Stimulated activated CD8-positive, alpha-beta memory T cell treated with anti-CD3 and anti-CD28 coated beads, Interleukin-4, amount 100 ng/mL, for 48 hours (primary cell): ENCODE measurements around the gene SYDE1.
A peak's percentile ranks its signal among the peaks of the same experiment; 100 is the strongest.
"Not testable (repeated sequence)": the region's sequence is repeated elsewhere in the genome, so short reads cannot be mapped to it uniquely, and the experiment has no call there.

Source experiments
- DNase-seq: peaks from one replicate; pipeline ENCODE4 v3.0.0-alpha.2; 2020

The SYDE1 gene, protein sequence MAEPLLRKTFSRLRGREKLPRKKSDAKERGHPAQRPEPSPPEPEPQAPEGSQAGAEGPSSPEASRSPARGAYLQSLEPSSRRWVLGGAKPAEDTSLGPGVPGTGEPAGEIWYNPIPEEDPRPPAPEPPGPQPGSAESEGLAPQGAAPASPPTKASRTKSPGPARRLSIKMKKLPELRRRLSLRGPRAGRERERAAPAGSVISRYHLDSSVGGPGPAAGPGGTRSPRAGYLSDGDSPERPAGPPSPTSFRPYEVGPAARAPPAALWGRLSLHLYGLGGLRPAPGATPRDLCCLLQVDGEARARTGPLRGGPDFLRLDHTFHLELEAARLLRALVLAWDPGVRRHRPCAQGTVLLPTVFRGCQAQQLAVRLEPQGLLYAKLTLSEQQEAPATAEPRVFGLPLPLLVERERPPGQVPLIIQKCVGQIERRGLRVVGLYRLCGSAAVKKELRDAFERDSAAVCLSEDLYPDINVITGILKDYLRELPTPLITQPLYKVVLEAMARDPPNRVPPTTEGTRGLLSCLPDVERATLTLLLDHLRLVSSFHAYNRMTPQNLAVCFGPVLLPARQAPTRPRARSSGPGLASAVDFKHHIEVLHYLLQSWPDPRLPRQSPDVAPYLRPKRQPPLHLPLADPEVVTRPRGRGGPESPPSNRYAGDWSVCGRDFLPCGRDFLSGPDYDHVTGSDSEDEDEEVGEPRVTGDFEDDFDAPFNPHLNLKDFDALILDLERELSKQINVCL

DNA sequence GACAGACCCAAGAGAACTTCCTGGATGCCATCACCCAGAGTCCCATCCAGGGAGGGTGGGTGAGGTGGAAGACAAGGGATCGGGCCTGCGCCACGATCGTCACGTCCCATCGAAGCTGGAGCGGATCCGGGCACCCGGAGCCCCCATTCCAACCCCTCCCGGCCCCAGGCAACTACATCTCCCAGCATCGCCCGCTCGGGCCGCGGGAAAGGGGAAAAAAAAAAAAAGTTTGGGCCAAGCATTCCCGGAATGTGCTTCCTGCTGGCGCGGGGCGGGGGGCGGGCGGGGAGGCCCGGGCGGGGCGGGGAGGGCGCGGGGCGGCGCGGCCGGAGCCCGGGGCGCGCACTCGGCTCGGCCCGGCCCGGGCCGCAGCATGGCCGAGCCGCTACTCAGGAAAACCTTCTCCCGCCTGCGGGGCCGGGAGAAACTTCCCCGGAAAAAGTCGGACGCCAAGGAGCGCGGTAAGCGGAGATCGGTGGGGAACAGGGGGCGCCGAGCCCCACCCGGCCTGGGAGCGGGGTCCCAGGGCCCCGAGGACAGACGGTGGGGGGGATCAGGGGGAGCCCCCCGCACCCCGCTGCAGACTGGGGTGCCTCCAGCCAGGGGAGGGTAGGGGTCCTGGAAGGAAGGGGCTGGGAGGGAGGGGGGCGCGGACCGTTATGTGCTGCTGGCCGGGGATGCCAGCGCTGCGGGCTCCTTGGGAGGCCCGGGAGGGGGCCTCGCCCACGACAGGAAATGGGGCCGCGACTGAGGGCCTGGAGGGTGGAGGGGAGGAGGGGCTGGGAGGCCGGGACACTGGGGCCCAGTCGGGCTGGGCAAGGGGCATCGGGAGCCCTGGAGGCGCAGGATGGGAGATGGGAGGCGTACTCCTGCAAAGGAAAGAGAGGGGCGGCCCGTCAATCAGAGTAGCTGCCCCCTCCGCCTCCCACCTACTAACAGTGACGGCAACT lies at the start of gene SYDE1:
TSS of gene SYDE1 (plus strand) at position 341 of the 950 bp plus-strand sequence. CDS start at position 374, 33 bp downstream.
- DNase-seq = peak; percentile 61

DNA sequence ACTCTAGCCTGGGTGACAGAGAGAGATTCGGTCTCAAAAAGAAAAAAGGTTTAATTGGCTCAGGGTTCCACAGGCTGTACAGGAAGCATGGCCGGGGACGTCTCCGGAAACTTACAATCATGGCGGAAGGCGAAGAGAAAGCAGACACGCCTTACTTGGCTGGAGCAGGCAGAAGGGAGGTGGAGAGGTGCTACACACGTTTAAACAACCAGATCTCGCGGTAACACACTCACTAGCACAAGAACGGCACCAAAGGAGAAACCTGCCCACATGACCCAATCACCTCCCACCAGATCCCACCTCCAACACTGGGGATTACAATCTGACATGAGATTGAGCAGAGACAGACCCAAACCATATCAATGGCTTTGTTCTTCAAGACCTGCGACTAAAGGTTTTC lies 45.2 kb upstream of the SYDE1 start:
- DNase-seq = no peak

DNA sequence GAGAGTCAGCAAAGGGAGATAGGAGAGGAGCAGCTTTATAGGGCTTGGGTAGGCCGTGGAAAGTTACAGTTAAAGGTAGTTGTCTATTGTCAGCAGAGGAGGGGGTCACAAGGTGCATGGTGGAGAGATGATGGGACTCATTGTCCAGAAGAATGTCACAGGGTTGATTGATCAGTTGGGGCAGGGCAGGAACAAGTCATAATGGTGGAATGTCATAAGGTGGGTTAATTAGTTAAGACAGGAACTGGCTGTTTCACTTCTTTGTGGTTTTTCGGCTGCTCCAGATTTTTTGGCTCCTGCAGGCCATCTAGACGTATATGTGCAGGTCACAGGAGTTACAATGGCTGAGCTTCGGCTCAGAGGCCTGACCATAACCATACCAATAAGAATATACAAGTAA lies 36.8 kb upstream of the SYDE1 start:
- not testable (repeated sequence) for DNase-seq

DNA sequence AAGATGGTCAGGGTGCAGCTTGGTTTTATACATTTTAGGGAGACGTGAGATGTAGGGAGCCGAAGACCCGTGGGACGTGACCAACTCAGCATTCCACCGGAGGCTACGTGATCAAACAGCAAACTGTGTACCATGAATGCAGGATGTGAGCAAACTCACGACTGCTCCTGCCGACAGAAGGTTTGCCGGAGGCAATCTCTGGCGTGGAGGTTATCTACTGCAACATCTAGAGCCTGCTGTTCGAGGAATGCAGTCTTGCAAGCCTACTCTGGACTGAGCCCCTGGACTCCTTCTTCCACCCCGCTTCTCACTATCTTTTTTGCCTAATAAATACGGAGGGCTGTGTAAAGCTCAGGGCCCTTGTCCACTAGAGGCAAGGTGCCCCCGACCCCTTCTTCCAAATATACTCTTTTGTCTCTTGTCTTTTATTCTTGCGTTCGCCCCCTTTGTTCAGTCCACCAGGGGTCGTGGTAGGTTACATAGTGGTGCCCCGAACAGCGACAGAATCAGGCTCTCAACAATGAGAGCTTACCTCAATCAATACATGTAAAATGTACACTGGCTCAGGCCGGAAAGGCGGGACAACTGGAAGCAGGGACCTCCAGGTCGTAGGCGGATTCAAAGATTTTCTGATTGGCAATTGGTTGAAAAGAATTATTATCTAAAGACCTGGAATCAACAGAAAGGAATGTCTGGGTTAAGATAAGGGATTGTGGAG lies 34.1 kb upstream of the SYDE1 start:
- DNase-seq = no peak

DNA sequence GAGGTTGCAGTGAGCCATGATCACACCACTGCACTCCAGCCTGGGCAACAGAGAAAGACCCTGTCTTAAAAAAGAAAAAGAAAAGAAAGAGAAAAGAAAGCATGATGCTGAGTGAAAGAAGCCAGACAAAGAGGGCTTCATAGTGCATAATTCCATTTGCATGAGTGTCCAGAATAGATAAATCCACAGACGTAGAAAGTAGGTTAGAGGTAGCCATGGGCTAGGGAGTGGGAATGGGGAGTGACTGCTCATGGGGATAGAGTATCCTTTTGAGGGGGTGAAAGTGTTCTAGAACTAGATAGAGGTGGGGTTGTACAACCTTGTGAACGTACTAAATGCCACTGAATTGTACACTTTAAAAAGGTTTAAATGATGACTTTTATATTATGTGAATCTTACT lies 32.8 kb upstream of the SYDE1 start:
- DNase-seq = no peak

DNA sequence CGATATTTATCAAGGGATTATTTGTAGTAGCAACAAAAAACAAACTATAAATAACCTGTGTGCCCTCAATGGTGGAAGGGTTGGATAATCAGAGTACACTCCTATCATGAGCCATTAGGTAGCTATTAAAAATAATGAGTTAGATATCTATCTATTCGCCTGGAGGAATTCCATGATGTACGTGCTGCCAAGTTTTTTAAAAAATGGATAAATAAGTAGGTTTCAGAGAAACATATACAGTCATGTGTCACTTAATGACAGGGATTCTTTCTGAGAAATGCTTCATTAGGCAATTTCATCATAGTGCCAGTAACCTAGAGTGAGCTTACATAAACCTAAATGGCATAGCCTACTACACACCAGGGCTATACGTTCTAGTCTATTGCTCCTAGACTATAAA lies 31.4 kb upstream of the SYDE1 start:
- DNase-seq = no peak

DNA sequence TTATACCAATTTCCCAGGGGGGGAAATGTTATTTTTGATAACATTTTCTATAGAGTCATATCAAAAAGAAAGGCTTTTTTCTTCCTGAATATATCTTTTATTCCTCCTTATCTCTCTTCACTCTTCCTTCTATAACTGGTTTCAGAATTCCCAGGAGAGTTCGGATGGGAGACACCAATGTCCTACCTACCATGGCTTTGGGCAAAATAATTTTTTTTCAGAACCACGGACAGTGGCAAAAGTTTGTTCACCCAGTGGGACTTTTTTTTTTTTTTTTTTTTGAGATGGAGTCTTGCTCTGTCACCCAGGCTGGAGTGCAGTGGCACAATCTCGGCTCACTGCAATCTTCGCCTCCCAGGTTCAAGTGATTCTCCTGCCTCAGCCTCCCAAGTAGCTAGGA lies 27.2 kb upstream of the SYDE1 start:
- not testable (repeated sequence) for DNase-seq

DNA sequence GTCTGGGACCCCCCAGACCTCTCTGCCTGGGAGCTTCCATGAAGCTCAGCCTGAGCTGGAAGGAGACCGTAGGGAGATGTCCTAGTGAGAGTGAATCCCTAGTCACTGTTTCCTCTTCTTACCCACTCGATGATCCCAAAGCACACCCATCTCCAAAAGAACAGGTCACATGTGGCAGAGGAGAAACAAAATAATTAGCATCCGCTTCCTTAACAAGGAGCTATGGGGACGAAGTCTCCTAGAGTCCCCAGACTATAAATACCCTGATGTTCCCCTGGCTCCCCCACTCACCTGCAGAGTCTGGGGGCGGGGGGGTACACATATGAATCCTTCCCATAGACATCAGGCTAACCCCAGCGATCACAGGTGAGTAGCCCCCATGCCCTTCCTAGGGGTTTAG lies 25.3 kb upstream of the SYDE1 start, which contains the start of gene OR1I1:
TSS of gene OR1I1 (plus strand) at position 301 of the 400 bp plus-strand sequence. CDS start 4,855 bp downstream, outside the sequence.
- no peak for DNase-seq

DNA sequence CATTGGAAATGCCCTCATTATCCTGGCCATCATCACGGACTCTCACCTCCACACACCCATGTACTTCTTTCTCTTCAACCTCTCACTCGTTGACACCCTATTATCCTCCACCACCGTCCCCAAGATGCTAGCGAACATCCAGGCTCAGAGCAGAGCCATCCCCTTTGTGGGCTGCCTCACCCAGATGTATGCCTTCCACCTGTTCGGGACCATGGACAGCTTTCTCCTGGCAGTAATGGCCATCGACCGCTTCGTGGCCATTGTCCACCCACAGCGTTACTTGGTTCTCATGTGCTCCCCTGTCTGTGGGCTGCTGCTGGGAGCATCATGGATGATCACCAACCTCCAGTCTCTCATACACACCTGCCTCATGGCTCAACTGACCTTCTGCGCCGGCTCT lies 20.0 kb upstream of the SYDE1 start:
- DNase-seq = no peak

DNA sequence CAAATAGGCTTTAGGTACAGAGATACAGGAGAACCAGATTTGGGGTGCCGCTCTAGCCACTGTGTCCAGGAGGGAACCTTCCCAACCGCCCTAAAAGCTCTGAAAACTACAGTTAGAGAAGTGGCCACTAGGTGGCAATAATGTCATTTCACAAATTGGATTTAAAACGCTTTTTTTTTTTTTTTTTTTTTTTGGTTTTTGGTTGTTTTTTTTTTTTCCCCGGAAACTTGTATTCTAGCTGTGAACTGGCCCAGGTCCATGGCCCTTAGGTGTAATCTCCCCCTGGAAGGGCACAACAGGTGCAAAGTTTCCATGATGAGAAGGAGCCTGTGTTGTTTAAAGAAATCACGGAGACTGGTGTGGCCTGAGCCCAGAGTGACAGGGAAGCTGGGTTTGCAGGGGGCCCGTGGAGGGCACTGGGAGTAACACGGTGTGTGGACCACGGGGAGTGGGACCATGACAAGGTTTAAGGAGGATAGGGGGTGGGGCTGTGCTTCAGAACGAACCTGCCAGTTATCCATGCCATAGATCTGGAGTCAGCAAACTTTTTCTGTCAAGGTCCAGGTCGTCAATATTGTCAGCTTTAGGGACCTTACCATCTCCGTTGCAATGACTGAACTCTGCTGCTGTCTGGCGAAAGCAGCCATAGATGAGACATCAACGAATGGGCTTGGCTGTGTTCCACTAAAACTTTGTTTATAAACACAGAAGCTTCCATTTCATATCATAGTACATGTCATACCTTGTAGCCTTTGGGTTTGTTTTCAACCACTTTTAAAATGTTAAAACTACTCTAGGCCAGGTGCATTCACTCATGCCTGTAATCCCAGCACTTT lies 15.1 kb upstream of the SYDE1 start:
- peak; percentile 39 for DNase-seq

DNA sequence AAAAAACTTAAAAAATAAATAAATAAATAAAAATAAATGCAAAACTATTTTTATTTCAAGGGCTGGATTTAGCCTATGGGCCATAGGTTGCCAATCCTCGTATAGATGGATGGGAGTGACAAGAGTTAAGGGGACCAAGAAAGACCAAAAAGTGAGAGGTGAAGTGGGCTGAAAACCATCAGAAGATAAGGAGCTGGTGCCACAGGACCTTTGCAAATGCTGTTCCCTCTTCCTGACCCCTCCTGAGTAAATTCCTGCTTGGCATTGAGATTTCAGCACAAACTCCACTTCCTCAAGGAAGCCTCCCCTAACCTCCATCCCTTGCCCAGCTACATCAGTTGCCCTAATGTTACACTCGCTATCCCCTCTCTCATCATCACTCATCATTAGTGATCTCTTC lies 14.2 kb upstream of the SYDE1 start:
- DNase-seq = no peak

DNA sequence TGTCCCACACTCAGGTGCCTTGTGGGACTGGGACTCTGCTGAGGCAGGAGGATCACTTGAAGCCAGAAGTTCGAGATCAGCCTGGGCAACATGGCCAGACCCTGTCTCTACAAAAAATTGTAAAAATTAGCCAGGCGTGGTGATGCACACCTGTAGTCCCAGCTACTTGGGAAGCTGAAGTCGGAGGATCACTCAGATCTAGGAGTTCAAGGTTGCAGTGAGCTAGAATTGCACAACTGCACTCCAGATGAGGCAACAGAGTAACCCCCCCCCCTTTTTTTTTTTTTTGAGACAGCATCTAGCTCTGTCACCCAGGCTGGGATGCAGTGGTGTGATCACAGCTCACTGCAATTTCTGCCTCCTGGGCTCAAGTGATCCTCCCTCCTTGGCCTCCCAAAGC lies 11.0 kb upstream of the SYDE1 start:
- no peak for DNase-seq

DNA sequence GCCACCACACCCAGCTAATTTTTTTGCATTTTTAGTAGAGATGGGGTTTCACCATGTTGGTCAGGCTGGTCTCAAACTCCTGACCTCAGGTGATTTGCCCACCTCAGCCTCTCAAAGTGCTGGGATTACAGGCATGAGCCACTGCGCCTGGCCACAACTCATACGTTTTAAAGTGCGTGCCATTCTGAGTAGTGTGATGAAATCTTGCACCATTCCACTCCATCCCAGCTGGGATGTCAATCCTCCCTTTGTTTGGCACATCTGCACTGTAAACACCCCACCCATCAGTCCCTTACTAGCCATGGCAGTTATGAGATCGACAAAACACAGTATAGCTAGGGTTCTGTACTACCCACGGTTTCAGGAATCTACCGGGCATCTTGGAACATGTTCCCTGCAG lies 9.2 kb upstream of the SYDE1 start:
- DNase-seq = not testable (repeated sequence)

DNA sequence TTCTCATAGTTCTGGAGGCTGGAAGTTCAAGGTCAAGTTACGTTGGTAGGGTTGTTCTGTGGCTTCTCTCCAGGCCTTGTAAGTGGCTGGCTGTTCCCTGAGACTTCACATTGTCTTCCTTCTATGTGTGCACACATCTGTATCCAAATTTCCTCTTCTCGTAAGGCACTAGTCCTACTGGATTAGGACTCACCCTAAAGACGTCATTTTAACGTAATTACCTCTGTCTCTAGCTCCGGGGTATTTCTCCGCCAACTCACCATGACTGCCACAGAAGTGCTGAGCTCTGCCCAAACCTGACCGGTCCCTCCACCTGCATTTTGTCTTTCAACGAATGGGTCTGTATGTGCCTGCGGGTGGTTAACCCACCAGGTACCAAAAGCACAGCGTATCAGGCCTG lies 8.7 kb upstream of the SYDE1 start:
- no peak for DNase-seq

DNA sequence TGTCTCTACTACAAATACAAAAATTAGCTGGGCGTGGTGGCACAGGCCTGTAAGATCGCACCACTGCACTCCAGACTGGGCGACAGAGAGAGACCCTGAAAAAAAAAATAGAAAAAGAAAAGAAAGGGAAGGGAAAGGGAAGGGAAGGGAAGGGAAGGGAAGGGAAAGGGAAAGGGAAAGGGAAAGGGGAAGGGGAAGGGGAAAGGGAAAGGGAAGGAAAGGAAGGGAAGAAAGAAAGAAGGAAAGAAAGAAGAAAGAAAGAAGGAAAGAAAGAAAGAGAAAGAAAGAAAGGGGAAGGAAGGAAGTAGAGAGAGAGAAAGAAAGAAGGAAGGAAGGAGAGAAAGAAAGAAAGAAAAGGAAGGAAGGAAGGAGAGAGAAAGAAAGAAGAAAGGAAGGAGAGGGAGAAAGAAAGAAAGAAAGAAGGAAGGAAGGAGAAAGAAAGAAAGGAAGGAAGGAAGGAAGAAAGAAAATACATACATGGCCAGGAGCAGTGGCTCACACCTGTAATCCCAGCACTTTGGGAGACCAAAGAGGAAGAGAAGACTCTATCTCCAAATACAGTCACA lies 8.1 kb upstream of the SYDE1 start:
- DNase-seq = no peak

DNA sequence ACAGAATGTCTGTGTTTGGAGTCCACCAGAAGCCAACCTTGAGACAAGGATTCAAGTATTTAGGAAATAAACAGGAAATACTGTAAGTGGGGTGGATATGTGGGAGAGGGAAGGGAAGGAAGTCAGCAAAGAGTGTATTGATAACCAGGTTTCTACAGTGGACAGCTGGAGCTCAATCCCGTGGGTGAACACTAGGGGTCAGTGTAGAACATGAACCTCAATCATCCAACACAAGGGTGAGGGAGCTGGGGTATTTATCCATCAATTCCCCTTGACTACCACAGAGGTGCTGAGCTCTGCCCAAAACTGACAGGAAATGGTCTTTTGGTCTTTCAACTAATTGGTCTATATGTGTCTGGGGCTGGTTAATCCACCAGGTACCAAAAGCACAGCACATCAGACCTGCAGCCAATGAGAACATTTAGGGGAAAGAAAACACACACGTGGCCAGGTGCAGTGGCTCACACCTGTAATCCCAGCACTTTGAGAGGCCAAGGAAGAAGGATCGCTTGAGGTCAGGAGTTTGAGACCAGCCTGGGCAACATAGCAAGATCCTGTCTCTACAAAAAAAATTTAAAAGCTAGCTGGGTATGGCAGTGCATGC lies 5.6 kb upstream of the SYDE1 start:
- peak; percentile 80 for DNase-seq

DNA sequence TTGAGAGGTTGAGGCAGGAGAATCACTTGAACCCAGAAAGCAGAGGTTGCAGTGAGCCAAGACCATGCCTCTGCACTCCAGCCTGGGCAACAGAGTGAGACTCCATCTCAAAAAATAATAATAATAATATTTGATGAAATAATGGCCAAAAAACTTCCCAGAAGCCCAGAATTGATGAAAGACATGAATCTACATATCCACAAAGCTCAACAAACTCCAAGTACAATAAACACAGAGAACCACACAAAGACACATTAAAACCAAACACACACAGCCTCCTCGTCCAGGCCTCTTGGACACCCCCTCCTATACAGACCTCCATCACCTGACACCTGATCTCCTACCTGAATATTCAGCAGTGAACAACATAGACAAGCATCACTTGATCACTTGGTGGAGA lies 3.2 kb upstream of the SYDE1 start:
- DNase-seq = no peak

DNA sequence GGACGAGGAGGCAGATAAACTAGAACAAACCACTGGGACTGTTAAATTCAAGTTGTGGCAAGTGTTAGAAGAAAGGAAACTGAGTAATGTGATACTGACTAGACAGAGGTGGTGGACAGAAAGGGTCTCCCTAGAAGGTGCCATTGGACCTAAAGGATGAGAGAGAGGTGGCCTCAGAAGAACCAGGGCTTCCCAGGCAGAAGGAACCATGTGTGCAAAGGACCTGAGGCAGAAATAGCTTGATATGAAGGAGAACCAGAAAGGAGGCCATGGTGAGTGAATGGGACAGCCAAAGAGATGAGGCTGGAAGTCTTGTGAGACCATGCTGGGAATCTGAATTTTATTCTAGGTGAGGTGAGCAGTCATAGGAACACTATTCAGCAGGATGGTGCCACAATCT lies 2.8 kb upstream of the SYDE1 start:
- no peak for DNase-seq

DNA sequence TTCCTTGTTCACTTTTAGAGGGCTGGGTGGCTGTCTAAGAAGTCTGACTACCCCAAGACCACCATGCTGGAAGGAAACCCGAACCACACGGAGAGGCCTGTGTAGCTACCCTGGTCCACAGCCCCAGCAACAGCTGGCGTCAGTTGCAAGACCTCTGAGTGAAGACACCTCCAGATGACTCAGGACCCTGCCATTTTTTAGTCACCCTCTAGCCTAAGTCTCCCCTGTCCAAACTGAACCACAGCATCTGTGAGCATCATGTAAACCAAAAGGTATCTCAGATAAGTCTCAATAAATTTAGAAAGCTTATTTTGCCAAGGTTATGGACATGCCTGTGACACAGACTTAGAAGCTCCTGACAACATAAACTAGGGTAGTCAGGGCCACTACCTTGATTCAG lies 2.2 kb upstream of the SYDE1 start:
- no peak for DNase-seq

DNA sequence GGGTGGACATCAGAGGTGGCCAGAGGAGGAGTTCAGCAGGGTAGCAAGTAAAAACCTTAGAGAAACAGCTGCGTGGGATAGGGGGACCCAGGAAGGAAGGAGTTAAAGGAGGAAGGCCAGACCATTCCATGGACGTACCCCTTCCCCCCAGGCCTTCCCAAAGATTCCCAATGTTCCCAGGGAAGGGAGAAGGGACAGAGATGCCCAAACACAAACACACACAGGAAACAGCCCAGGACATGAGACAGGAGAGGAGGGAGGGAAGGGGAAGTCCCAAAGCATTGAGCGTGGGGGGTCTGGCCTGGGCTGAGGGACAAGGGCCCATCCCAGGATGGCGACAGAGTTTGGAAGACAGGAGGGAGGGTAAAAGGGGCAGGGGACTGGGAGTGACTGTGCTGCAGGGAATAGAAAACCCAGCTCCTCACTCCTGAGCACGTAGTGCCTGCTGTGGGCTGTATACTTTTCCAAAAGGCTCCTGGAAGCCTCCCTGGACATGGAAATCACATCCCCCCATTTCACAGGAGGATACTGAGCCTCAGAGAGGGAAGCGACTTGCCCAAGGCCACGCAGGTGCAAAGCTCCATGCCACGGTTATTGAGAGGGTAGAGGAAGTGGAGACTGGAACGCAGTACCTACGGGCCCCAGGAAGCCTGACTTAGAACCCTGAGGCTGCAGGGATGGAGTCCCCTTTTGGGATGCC lies 1.1 kb downstream of the SYDE1 start:
- DNase-seq = no peak
